Glomerular visceral epithelial cell (primary cell): ENCODE measurements around the gene IRF2.

Experiments
- DNase-seq: peaks from one replicate; pipeline ENCODE4 v3.0.0-alpha.2; 2016; ENCODE audit errors: extremely low spot score

IRF2 gene

DNA sequence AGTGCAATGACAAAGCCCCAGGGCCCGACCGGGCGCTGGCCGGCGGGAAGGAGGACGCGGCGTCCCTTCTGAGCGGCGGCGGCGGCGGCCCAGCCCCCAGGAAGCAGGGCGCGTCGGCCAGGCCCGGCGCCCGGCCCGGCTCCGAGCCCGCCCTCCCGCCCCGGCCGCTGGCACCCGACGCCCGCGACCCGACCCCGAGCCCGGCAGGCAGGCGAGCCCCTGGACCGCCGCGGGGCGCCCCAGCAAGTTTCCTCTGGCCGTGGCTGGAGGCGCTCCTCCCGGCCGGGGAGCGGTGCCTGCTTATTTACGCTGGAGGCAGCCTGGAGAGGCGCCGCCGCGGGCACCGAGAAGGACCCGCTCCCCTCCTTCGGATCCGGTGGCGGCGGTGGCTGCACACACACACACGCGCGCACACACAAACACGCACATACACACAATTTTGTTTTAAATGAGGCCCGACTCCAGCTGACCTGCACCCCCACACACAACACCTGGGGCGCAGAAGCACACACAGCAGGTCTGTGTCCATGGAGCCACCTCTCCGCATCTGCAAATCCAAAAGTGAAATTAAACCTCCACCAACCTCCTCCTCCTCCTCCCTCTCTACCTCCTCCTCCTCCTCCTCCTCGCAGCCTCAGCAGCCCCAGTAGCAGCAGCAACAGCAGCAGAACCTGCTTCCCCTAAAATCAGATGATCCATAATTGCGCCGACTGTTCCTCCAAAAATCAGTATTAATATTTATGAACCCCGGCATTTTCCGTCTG, 669 bp downstream of the IRF2 start:
- peak; percentile 54 for DNase-seq

DNA sequence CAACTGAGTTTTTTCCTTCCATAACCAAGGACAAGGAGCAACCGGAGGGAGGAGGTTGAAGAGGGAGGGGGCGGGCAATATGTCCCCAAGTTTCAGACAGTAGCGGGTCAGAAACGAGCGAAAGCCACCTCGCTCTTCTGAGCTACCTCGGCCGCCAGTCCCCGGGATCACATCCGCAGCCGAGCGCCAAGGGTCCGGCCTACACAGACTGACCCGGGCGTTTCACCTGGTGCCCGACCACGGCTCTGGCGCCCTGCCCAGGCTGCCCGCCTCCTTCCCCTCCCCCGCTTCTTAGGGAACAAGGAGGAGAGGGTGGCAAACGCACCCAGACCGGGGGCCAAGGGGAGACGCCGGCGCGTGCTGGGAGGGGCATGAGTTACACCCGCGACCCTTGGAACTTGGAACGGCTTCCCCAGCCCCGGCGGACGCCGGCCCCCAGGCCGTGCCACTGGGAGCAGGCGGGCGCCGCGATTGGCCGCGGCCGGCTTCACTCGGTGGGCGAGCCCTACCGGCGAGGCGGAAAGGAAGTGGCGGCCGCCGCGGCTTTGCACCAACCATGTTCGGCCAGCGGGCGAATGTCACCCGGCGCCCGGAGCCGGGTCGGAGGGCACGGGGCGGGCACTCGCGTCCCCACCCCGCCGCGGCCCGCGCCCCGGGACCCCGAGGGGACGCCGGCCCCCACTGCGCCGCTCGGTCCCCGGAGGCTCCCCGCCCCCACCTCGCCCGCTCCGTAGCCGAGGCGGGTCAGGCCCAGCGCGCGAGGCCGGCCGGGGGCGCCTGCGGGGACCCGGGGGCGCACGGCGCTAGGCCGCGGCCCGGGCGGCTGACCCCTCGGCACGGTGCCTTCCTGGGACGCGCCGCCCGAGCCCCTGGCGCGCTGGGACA, 1.5 kb downstream of the IRF2 start:
- peak; percentile 78 for DNase-seq

DNA sequence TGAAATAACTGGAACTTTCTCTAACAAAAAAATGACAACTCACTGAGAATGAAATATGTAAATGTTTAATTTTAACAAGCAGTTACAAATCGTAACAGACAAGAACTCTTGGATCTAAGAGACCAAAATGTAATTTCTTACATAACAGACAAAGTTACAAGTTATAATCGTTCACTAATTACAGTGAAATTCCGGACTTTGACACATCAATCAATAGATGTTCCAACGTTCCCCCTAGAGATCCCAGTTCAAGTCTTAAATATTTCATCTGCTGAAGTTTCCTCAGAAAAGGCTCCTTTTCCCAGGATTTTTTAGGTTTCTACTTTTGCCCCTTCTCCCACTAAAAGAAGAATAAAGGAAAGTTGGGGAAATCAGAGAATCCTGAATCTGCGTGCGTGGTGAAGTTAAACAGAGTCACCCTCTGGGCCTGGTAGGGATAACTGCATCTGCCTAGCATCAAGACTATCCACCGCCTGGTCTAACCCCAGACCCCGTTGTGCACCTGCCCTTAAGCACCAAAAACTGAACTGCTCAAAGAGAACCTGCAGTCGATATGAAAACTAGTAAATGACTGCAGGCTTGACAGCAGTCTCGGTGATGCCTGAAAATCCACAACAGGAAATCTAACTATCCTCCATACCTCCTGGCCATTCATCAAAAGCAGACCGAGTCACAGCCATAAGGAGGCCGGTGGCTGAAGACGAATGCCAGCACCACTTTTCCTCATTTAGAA, 2.3 kb downstream of the IRF2 start:
- DNase-seq = no peak

GRCh38 chr4:184470785-184471110, 3.6 kb downstream of the IRF2 start:
- no peak for DNase-seq

DNA sequence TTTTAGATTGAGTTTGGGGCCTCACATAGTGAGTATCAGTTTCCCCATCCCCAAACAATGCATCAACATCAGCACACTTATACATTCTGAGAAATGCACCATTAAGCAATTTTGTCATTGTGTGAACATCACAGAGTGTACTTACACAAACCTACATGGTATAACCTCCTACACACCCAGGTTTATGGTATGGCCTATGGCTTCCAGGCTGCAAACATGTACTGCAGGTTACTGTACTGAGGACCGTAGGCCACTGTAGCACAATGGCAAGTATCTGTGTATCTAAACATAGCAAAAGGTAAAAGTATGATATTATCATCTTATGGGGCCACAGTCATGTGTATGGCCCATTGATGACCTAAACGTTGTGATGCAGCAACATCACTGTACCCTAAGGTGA, 7.7 kb downstream of the IRF2 start:
- DNase-seq = no peak

DNA sequence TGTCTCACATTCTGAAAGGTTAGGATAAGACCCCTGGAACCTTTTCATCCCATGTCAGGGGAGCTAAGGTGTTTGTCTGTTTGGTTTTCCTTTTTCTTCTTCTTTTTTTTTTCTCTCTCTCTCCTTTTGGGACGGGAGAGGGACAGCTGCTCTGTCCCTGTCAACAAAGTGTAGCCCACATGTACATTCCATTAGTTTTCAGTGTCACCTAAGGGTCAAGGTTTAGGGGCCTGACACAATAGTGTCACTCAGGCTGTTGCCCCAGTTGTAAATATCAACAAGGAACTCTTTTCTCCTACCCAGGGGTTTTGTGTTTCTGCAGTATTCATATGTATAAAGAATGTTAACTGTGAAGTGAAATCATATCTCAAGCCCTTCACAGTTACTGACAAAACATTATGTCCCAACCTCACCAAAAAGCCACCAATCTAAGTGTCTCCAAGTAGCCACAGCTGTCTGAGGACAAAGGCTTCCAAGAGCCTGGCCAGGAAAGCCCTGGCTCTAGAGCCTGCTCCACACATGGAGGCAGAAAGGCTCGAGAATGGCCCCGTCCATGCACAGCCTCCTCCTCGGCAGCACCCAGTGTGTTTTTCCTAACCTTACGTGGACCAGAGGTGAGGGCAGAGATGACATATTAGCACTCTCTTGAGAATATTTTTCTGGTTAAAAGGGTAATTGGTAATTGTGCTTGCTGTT, 9.4 kb downstream of the IRF2 start:
- DNase-seq = no peak

- DNase-seq = no peak
Observed at GRCh38 chr4:184463856-184464255, 10.5 kb downstream of the IRF2 start.

DNA sequence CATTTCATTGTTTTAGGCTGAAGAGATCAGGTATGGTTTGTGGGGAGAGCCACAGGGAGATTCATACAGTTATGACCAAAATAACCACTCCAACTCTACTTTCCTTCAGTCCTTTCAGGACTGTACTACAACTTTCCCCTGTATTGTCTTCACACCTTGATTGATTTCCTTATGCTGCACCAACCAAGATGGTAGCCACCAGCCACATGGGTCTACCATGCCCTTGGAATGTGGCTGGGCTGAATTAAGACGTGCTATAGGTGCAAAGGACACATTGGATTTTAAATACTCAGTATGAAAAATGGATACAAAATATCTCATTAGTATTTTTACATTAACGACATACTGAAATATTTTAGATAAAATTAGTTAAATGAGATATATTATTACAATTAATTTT, 11.2 kb downstream of the IRF2 start:
- no peak for DNase-seq

DNA sequence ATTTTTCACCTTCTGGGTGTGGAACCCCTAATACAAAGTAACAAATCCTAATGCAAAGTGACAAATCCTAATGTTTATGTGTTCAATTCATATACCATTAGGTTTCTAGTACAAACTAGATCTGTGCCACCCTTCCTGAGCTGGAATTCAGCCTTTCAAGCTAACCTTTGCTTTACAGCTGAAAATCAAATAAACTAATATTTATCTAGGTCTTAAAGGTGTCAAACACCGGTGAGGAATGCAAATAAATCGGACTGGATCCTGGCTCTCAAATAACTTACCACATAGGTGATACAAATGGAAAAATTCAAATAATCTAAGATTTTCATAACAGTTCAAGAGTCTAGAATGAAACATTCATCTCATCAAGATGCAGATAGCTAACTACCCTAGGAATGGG, 11.6 kb downstream of the IRF2 start:
- DNase-seq = no peak

DNA sequence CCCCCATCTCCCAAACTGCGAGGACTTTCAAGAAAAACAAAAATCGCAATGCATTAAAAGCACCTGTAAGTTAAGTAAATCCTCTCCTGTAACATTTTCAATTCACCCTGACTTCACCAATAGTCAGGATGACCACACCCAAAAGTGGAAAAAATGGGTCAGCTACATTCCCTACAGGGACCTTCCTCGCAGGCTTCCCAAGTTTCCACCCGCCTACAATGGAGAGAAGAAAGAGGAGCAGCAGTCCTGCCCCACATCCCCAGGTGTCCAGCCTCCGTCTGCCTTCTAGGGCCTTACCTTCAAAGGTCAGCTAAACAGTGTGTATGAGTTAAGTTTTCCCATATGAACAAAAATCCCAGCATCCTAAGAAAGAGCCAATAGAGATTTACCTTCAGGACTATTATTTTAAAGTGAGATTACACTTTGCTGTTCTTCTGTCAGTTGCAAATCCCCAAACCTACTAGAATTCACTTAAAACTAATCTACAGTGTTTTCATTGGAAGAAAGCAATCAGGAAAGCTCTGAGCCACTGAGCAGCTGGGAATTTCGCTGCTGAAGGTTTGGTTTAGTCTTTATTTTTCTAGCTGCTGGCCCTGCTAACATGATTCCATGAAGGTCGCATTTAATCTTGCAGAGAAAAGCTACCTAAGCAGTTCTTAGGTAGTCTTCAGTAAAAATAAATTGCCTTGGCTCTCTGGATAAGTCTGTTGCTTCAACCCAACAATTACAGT, 12.5 kb downstream of the IRF2 start:
- DNase-seq = no peak

GRCh38 chr4:184460499-184461285, 13.7 kb downstream of the IRF2 start:
- no peak for DNase-seq

- DNase-seq = no peak
Observed at GRCh38 chr4:184459413-184459812, 14.9 kb downstream of the IRF2 start.

DNA sequence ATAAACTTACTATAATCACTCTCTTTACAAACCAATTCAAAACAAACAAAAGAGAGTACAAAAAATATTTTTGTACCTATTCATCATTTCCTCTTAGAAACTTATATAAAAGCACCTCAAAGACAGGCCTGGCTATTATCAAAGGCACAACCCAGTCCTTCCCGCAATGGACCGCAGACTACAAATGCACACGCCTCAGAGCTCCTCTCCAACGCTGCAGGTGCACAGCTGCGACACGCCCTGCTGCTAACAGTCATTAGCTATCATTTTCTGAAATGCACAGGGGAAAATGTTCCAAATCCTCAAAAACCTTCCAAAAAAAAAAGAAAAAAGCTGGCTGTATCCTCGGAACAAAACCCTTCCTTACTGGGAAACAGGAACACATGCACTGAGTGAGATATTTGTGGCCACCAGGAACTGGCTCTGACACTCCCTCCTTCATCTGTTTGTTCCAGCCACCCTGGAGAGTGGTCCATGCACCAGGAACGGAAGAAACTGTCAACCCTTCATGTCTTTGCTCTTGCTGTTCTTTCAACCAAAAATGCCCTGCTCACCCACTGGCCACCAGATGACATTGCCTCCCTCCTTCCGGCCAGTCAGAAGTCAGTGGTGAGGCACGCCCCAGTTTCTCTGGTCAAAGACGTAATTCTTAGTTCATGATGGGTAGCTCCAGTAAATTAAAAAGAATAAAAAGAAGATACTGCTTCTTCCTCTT, 16.7 kb downstream of the IRF2 start:
- DNase-seq = no peak

GRCh38 chr4:184456337-184456736, 18.0 kb downstream of the IRF2 start:
- DNase-seq = no peak

DNA sequence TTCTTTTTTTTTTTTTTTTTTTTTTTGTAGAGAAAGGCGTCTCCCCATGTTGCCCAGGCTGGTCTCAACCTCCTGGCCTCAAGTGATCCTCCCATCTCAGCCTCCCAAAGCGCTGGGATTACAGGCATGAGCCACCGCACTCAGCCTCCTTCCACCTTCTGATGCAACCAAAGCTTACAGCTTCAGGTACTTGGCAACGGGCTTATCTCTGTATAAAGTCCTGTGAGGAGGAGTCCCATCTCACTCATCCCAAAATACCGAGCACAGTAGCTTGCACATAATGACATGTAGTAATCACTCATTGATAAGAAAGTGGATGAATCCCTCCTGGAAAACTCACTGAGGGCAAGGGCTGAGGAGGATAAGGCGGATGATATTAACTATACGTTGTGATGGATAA, 19.1 kb downstream of the IRF2 start:
- no peak for DNase-seq

GRCh38 chr4:184453365-184454160, 20.8 kb downstream of the IRF2 start:
- DNase-seq = peak; percentile 65

DNA sequence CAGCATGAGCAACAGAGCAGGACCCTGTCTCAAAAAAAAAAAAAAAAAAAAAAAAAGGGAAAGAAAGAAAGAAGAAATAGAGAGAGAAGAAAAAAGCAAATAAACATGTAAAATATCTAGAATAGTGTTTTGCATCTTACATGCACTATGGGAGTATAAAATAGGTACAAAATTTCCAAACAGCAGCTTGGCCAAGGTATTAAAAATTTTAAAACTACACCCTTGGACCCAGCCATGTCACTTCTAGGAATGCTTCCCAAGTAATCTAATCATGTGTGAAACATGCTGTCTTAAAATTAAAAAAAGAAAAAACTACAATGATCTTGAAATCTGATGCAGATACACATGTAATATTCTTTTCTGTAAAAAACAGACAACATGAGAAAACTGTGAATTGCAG, 21.6 kb downstream of the IRF2 start:
- DNase-seq = no peak

DNA sequence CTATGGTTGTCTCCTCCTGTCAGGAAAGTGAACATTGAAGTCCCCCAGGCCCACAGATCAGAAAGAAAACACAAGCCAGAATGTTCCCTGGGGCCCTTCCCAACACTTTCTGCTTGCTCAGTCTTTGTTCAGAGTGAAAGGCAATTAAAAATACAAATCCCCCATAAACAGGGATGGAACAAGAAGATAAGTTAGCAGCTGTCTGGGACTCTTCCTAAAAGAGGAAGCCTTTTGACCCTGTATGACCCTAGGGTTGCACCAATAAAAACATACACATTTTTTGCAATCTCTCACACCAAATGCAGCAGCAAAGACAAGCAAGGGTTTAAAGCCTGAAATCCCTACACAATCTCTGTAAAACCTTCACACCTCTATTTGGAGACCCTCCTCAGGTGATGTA, 22.6 kb downstream of the IRF2 start:
- DNase-seq = no peak
